PC-3 (cell line): ENCODE results near the gene TTBK1. TPM values are rescaled to one million over a fixed set of nuclear protein-coding genes. Genes with fewer than 3 reads are reported as not detected.

Source experiments
- ATAC-seq: fragments of 200-7000 bp; cut with Tn5 transposase; 2 replicates; pipeline ENCODE4 v1.9.1; 2020; ENCODE audit warnings: mild to moderate bottlenecking, moderate library complexity
- BruUV-seq: library from RNA; stranded (reverse); fragments of 400-500 nt; replicated peaks from 2 replicates; lab custom pipeline; 2021; lab: Mats Ljungman, UMichigan
- CTCF ChIA-PET: fragments of 300-600 bp; sonication (Branson Sonifier 250); formaldehyde crosslinking; loops from one replicate; lab custom pipeline; 2022; ENCODE audit warnings: antibody characterized with exemption; lab: Charles Lee
- POLR2A ChIA-PET: fragments of 300-600 bp; sonication (Branson Sonifier 250); formaldehyde crosslinking; loops from one replicate; lab custom pipeline; 2022; ENCODE audit warnings: antibody characterized with exemption; ENCODE audit not compliant: unreplicated experiment; lab: Charles Lee
- DNase-seq: peaks from one replicate; pipeline ENCODE4 v3.0.0-alpha.2; 2015
- H2AFZ ChIP-seq: fragments of 300-600 bp; sonication (generic); 2 replicates; pipeline ENCODE4 v1.6.0; 2016; ENCODE audit warnings: antibody characterized with exemption, low read length
- H3F3A ChIP-seq: fragments of 300-600 bp; sonication (generic); one replicate; pipeline ENCODE4 v1.6.0; 2017; ENCODE audit warnings: antibody characterized with exemption, low read length, control low read depth, mild to moderate bottlenecking; ENCODE audit not compliant: unreplicated experiment
- H3K27ac ChIP-seq: fragments of 300-600 bp; sonication (generic); 2 replicates; pipeline ENCODE4 v1.5.1; 2016; ENCODE audit warnings: mild to moderate bottlenecking, low read length
- H3K27me3 ChIP-seq: fragments of 300-600 bp; sonication (generic); 2 replicates; pipeline ENCODE4 v1.6.1; 2016; ENCODE audit warnings: low read length, mixed read lengths
- H3K36me3 ChIP-seq: fragments of 300-600 bp; sonication (generic); 2 replicates; pipeline ENCODE4 v1.6.1; 2016; ENCODE audit warnings: low read depth, mixed run types, low read length, mixed read lengths
- H3K4me1 ChIP-seq: fragments of 300-600 bp; sonication (generic); 2 replicates; pipeline ENCODE4 v1.5.1; 2016; ENCODE audit warnings: low read length; ENCODE audit not compliant: insufficient read depth
- H3K4me2 ChIP-seq: fragments of 300-600 bp; sonication (generic); 2 replicates; pipeline ENCODE4 v1.6.0; 2016; ENCODE audit warnings: low read length
- H3K4me3 ChIP-seq: fragments of 300-600 bp; sonication (generic); 2 replicates; pipeline ENCODE4 v1.5.1; 2016; ENCODE audit warnings: mild to moderate bottlenecking, low read length, mixed read lengths
- H3K79me2 ChIP-seq: fragments of 300-600 bp; sonication (generic); 2 replicates; pipeline ENCODE4 v1.6.1; 2017; ENCODE audit warnings: low read length, mixed read lengths
- H3K9ac ChIP-seq: fragments of 300-600 bp; sonication (generic); 2 replicates; pipeline ENCODE4 v1.6.0; 2016; ENCODE audit warnings: mild to moderate bottlenecking, low read length
- H3K9me2 ChIP-seq: fragments of 300-600 bp; sonication (generic); replicated peaks from 2 replicates; pipeline ENCODE4 v1.6.1; 2016; ENCODE audit warnings: mixed run types, low read length, mixed read lengths
- H3K9me3 ChIP-seq: fragments of 300-600 bp; sonication (generic); 2 replicates; pipeline ENCODE4 v1.6.1; 2016; ENCODE audit warnings: low read length, mixed read lengths
- H4K20me1 ChIP-seq: fragments of 300-600 bp; sonication (generic); 2 replicates; pipeline ENCODE4 v1.6.1; 2016; ENCODE audit warnings: low read length, mixed read lengths
- EZH2 ChIP-seq: fragments of 300-600 bp; sonication (generic); IDR thresholded peaks from one replicate; pipeline ENCODE4 v1.6.1; 2017; ENCODE audit warnings: antibody characterized with exemption, mild to moderate bottlenecking, low read length; ENCODE audit not compliant: unreplicated experiment
- EZH2phosphoT487 ChIP-seq: fragments of 300-600 bp; sonication (generic); IDR thresholded peaks from 2 replicates; pipeline ENCODE4 v1.6.1; 2018; ENCODE audit warnings: mild to moderate bottlenecking, antibody characterized with exemption, low read length, borderline replicate concordance
- intact Hi-C: fragments of 100-400 bp; cut with micrococcal nuclease; formaldehyde crosslinking; loops from 2 replicates; pipeline ENCODE4 v1.9.0; 2023
- total RNA-seq: library from RNA; depleted of rRNA; stranded (reverse); fragments of >200 nt; gene quantifications from 2 replicates; pipeline ENCODE4 v1.2.3, GENCODE V29; 2014
- TF ChIP-seq, protein P1 (sequence below): fragments of 300-600 bp; sonication (generic); conservative IDR thresholded peaks from 2 replicates; pipeline ENCODE4 v1.5.1; 2017; ENCODE audit warnings: antibody characterized with exemption, low read depth, mild to moderate bottlenecking, low read length

TTBK1 gene
- total RNA-seq, 1 experiment from 2014 or later, result not detected

DNA sequence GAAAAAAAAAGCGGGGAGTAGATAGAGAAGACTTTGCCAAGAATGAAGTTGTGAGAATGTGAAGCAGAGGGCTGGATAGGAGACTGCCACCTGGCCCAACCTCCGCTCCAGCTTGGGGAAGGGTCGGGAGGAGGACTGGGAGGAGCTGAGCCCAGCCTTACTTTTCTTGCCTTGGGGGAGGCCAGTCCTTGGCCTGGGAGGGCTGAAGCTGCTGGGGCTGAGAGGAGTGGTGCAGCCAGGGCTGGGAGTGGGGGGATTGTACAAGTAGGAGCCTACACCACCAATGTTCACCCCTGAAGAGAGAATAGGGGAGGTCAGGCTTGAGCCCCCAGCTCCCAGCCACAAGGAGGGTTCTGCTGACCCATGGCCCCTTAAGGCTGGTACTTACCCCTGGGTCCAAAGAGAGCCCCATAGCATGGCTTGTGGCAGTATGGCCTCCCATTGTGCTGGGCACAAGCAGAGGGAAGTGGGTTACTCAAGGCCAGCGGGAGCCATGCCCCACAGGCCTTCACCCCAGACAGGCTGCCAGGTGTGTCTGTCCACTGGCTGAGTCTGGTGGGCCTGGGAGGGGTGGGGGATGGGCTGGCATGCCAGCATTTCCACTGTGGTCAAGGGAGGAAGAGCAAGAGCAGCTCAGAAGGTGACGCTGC, 64.3 kb downstream of the TTBK1 start:
- no peaks in the 10 kb centered on the region for H3F3A ChIP-seq
- H3K9me2 ChIP-seq, result no peaks in the 10 kb centered on the region
- H3K9ac ChIP-seq, result no peak overlapping the region
- H3K4me1 ChIP-seq, result peaks cover 10% of the 10 kb centered on the region; the same call in 1 of the 2 replicates
- no peaks in the 10 kb centered on the region for H3K79me2 ChIP-seq
- H3K27ac ChIP-seq, result no peak overlapping the region
- intact Hi-C loops, result no loop called here
- H4K20me1 ChIP-seq, result no peaks in the 10 kb centered on the region
- no peak for TF ChIP-seq EZH2phosphoT487
- TF ChIP-seq, protein P1, sequence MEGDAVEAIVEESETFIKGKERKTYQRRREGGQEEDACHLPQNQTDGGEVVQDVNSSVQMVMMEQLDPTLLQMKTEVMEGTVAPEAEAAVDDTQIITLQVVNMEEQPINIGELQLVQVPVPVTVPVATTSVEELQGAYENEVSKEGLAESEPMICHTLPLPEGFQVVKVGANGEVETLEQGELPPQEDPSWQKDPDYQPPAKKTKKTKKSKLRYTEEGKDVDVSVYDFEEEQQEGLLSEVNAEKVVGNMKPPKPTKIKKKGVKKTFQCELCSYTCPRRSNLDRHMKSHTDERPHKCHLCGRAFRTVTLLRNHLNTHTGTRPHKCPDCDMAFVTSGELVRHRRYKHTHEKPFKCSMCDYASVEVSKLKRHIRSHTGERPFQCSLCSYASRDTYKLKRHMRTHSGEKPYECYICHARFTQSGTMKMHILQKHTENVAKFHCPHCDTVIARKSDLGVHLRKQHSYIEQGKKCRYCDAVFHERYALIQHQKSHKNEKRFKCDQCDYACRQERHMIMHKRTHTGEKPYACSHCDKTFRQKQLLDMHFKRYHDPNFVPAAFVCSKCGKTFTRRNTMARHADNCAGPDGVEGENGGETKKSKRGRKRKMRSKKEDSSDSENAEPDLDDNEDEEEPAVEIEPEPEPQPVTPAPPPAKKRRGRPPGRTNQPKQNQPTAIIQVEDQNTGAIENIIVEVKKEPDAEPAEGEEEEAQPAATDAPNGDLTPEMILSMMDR, result no peak
- no peak overlapping the region for H2AFZ ChIP-seq
- H3K27me3 ChIP-seq, result no peaks in the 10 kb centered on the region
- DNase-seq, result no peak
- CTCF ChIA-PET, result interaction anchor here (0.8 to 1.0 kb wide), 3 partner anchors 10 to 48 kb away, joined by 3 to 6 read pairs (median 4); no protein-coding TSS in a partner anchor
- no peaks in the 10 kb centered on the region for H3K36me3 ChIP-seq
- no peak overlapping the region for H3K4me3 ChIP-seq
- ATAC-seq, result no peak
- H3K4me2 ChIP-seq, result peak overlapping the region; percentile 86; the same call in 1 of the 2 replicates
- no TSS peak for BruUV-seq
- POLR2A ChIA-PET, result interaction anchor here (1.1 kb wide), 1 partner anchor 202 kb away, joined by 16 read pairs; no protein-coding TSS in a partner anchor
- no peaks in the 10 kb centered on the region for H3K9me3 ChIP-seq

DNA sequence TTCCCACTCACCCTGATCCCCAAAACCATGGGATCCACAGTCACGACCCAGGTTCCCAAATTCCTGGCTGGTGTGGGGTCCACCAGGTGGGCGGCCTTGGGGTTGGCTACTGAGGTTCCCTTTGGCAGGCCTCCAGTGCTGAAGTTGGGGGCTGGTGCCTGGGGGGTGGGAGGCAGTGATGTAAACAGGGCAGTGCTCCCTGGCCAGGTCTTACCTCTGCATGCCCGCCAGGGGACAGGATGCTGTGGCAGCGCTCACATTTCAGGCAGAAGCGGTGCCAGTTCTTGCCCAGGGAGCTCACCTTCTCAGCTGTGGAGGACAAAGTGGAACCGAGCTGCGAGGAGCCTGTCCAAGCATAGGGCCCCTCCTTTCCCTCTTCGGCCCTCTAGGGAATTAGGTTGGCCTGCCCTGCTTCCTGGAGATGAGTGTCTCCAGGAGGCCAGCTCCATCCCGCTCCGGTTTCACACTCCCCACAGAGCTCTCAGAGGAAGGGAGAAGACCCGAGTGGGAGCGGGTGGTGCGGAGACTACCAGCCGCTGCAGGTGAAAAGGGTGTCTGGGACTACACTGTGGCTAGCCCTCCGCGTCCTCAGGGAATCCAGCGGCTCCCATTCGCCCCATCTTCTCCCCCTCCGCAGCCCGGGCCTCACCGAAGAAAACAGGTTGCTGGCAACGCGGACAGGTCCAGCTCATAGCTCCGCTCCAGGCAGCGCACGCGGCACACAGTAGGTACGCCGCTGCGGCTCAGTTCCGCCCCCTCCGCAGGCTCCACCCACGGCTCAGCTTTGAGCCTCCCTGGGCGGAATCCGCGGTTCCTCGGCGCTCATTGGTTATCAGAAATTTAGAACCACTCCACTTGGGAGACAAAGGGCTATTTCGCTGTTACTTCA, 65.1 kb downstream of the TTBK1 start, which contains the start of gene CRIP3:
Gene CRIP3 (minus strand): TSS at position 726 of the 889 bp plus-strand sequence. CDS start 34 bp downstream, at position 692.
- POLR2A ChIA-PET, result interaction anchor here (0.6 to 1.1 kb wide), 2 partner anchors 20 to 201 kb away, joined by 4 to 16 read pairs; no protein-coding TSS in a partner anchor
- ATAC-seq, result peak; percentile 78

More for the DNA sequence above, 65.1 kb downstream of the TTBK1 start, which contains the start of gene CRIP3:
- H3K9me3 ChIP-seq, result no peaks in the 10 kb centered on the region
- no peak within 1 kb of the TSS for H3K27ac ChIP-seq
- peak within 1 kb of the TSS; percentile 99 for H2AFZ ChIP-seq
- peak within 1 kb of the TSS; percentile 69 for H3K4me3 ChIP-seq
- TF ChIP-seq EZH2, result no peak
- TF ChIP-seq, protein P1, result peak; percentile 53
- TF ChIP-seq EZH2phosphoT487, result no peak
- no peaks in the 10 kb centered on the region for H3K79me2 ChIP-seq
- BruUV-seq, result no TSS peak
- peaks cover 10% of the 10 kb centered on the region; the same call in 1 of the 2 replicates for H3K4me1 ChIP-seq
- DNase-seq, result peak; percentile 64
- intact Hi-C loops, result no loop called here
- H3F3A ChIP-seq, result no peaks in the 10 kb centered on the region
- peak within 1 kb of the TSS; percentile 86 for H3K4me2 ChIP-seq
- no peaks in the 10 kb centered on the region for H3K27me3 ChIP-seq
- no peak within 1 kb of the TSS for H3K9ac ChIP-seq
- no peaks in the 10 kb centered on the region for H3K36me3 ChIP-seq
- H4K20me1 ChIP-seq, result no peaks in the 10 kb centered on the region
- no peaks in the 10 kb centered on the region for H3K9me2 ChIP-seq
- CTCF ChIA-PET, result interaction anchor here (0.6 to 1.0 kb wide), 5 partner anchors 11 to 641 kb away, joined by 3 to 6 read pairs (median 3); no protein-coding TSS in a partner anchor
